ENCODE measurements around the gene NIPSNAP3A. TPM values are rescaled to one million over a fixed set of nuclear protein-coding genes. Genes with fewer than 3 reads are reported as not detected.

The NIPSNAP3A gene
- total and polyA plus RNA-seq, 12 donors: 10.2 to 34.9 (median 24.3) TPM

- no peak overlapping the region for H3K4me3 ChIP-seq
- DNase-seq (no peak), ATAC-seq (peak in 5 of 8 donors; percentile 11 to 39 (median 25))
- peaks cover 0 to 65% (median 40%) of the 10 kb centered on the region in 9 donors for H3K4me1 ChIP-seq
- H3K9me3 ChIP-seq: no peaks in the 10 kb centered on the region
- H3K36me3 ChIP-seq: peaks cover 0 to 39% (median 0%) of the 10 kb centered on the region in 9 donors
- H3K27ac ChIP-seq: peak overlapping the region in 9 of 10 donors; percentile 12 to 87 (median 82)
- 31 to 36% methylated on average over 1 of the region's 1 CpG for WGBS, 2 donors
- TF ChIP-seq CTCF (IDR thresholded peaks at IDR 0.05): no peak
- no peaks in the 10 kb centered on the region for H3K27me3 ChIP-seq
- intact Hi-C loops (cut with DNase I): no loop called here
These were observed 29.3 kb downstream of the NIPSNAP3A start for GRCh38 chr9:104776797-104777196.

- no peak overlapping the region for H3K4me3 ChIP-seq
- peaks cover 0 to 56% (median 32%) of the 10 kb centered on the region in 9 donors for H3K4me1 ChIP-seq
- intact Hi-C loops (cut with DNase I): no loop called here
These were observed 31.3 kb downstream of the NIPSNAP3A start for GRCh38 chr9:104778802-104779201.

GRCh38 chr9:104779334-104779733 is 31.9 kb downstream of the NIPSNAP3A start:
- Histone ChIP-seq H3K27me3 (no peaks in the 10 kb centered on the region), H3K27ac (no peak overlapping the region), H3K36me3 (peaks cover 0 to 61% (median 8%) of the 10 kb centered on the region in 9 donors), H3K4me3 (no peak overlapping the region), H3K9me3 (no peaks in the 10 kb centered on the region), H3K4me1 (peaks cover 0 to 56% (median 30%) of the 10 kb centered on the region in 9 donors)
- ATAC-seq (no peak), DNase-seq (no peak)
- intact Hi-C loops (cut with DNase I): no loop called here
- WGBS, 2 donors: 85 to 91% methylated on average over 1 of the region's 1 CpG
- no peak for TF ChIP-seq CTCF (IDR thresholded peaks at IDR 0.05)

More at GRCh38 chr9:104778802-104779201, 31.3 kb downstream of the NIPSNAP3A start:
- no peak overlapping the region for H3K27ac ChIP-seq
- peaks cover 0 to 59% (median 6%) of the 10 kb centered on the region in 9 donors for H3K36me3 ChIP-seq
- ATAC-seq (no peak), DNase-seq (no peak)
- 91 to 95% methylated on average over 4 of the region's 4 CpGs for WGBS, 2 donors
- H3K27me3 ChIP-seq: no peaks in the 10 kb centered on the region
- H3K9me3 ChIP-seq: no peaks in the 10 kb centered on the region
- TF ChIP-seq CTCF (IDR thresholded peaks at IDR 0.05): no peak

GRCh38 chr9:104779946-104780535 is 32.6 kb downstream of the NIPSNAP3A start:
- peak overlapping the region in 2 of 10 donors; percentile 9 to 45 for H3K27ac ChIP-seq
- no peak for ATAC-seq
- WGBS, 2 donors: 80 to 84% methylated on average over 9 of the region's 9 CpGs
- peaks cover 0 to 61% (median 10%) of the 10 kb centered on the region in 9 donors for H3K36me3 ChIP-seq
- no peak for TF ChIP-seq CTCF (IDR thresholded peaks at IDR 0.05)
- intact Hi-C loops (cut with DNase I): no loop called here
- H3K4me1 ChIP-seq: peaks cover 0 to 50% (median 25%) of the 10 kb centered on the region in 9 donors
- DNase-seq: no peak
- no peaks in the 10 kb centered on the region for H3K27me3 ChIP-seq
- H3K9me3 ChIP-seq: no peaks in the 10 kb centered on the region
- H3K4me3 ChIP-seq: no peak overlapping the region
